Smooth muscle cell of the umbilical artery (primary cell): ENCODE data around the gene TBC1D25. TPM values are rescaled to one million over a fixed set of nuclear protein-coding genes. Genes with fewer than 3 reads are reported as not detected.

Experiments used
- total RNA-seq: library from RNA; depleted of rRNA; stranded (reverse); fragments of >200 nt; gene quantifications from 2 replicates; pipeline ENCODE4 v1.2.3, GENCODE V29; 2014

The TBC1D25 gene
- total RNA-seq: 3.3 and 8.5 TPM in 2 replicates

GRCh38 chrX:48539345-48540027 lies at the start of gene TBC1D25:
TBC1D25 (plus strand) TSS chrX:48539714; CDS start chrX:48539798, 84 bp downstream.

GRCh38 chrX:48508400-48509244 lies 30.9 kb upstream of the TBC1D25 start, which contains the start of gene PORCN:
PORCN (plus strand) TSS chrX:48508992; CDS start chrX:48509821, 829 bp downstream.

GRCh38 chrX:48521353-48522243 lies 17.9 kb upstream of the TBC1D25 start, which contains the start of gene EBP:
EBP (plus strand) TSS chrX:48521808; CDS start chrX:48523772, 1,964 bp downstream.

GRCh38 chrX:48574270-48575266 lies 35.1 kb downstream of the TBC1D25 start, which contains the start of gene RBM3:
RBM3 (plus strand) TSS chrX:48574484; CDS start chrX:48575181, 697 bp downstream.

GRCh38 chrX:48597353-48598264 lies 58.1 kb downstream of the TBC1D25 start, which contains the start of gene WDR13:
WDR13 (plus strand) TSS chrX:48597492; CDS start chrX:48597997, 505 bp downstream.

Other genes with a start within 250 kb of the TBC1D25 start
- gene SSX3, start 183.0 kb upstream of the TBC1D25 start, total RNA-seq: not detected in 2 replicates
- not detected in 2 replicates for gene SSX4, start 156.2 kb upstream of the TBC1D25 start, total RNA-seq
- gene SSX4B, start 127.8 kb upstream of the TBC1D25 start, total RNA-seq: not detected in 2 replicates
- gene SLC38A5, start 69.5 kb upstream of the TBC1D25 start, total RNA-seq: 30.6 and 61.8 TPM in 2 replicates
- 49.3 and 61.4 TPM in 2 replicates for gene FTSJ1, start 63.5 kb upstream of the TBC1D25 start, total RNA-seq
- gene PORCN, start 30.7 kb upstream of the TBC1D25 start, total RNA-seq: 9.3 and 10.4 TPM in 2 replicates
- gene EBP, start 17.9 kb upstream of the TBC1D25 start, total RNA-seq: 35.6 and 45.4 TPM in 2 replicates
- 53.3 and 64.1 TPM in 2 replicates for gene RBM3, start 34.8 kb downstream of the TBC1D25 start, total RNA-seq
- 75.9 and 76.6 TPM in 2 replicates for gene WDR13, start 57.8 kb downstream of the TBC1D25 start, total RNA-seq
- 0.30 and 0.51 TPM in 2 replicates for gene WAS, start 144.1 kb downstream of the TBC1D25 start, total RNA-seq
- gene SUV39H1, start 157.0 kb downstream of the TBC1D25 start, total RNA-seq: 1.2 and 3.8 TPM in 2 replicates
- gene GLOD5, start 222.0 kb downstream of the TBC1D25 start, total RNA-seq: not detected in 2 replicates
- gene GATA1, start 246.9 kb downstream of the TBC1D25 start, total RNA-seq: not detected in 2 replicates